ENCODE measurements around the gene IFNK.
"Not testable (repeated sequence)": the region's sequence is repeated elsewhere in the genome, so short reads cannot be mapped to it uniquely, and the experiment has no call there.

IFNK gene

DNA sequence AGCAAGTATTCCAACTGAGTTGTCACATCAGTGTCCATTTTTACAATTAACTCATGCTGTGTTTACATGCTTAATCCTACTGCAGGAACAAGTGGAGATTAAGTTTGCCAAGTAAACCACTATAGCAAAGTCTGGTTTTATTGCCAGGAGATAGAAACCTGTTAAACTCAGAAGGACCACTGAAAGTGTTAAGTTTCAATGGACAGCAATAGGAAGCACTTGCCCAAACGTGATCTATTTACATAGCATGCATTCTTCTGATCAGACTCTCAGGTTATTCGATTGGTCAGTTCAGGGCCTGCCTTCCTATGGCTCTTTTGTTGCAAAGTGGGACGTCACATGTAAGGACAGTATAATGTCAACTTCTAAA is 28.0 kb upstream of the IFNK start:
- no peak overlapping the region for H3K4me3 ChIP-seq (ENCODE audit: low read depth, low read length)
- peak; percentile 11 for DNase-seq (ENCODE audit: low read depth)
- TF ChIP-seq, protein P1, sequence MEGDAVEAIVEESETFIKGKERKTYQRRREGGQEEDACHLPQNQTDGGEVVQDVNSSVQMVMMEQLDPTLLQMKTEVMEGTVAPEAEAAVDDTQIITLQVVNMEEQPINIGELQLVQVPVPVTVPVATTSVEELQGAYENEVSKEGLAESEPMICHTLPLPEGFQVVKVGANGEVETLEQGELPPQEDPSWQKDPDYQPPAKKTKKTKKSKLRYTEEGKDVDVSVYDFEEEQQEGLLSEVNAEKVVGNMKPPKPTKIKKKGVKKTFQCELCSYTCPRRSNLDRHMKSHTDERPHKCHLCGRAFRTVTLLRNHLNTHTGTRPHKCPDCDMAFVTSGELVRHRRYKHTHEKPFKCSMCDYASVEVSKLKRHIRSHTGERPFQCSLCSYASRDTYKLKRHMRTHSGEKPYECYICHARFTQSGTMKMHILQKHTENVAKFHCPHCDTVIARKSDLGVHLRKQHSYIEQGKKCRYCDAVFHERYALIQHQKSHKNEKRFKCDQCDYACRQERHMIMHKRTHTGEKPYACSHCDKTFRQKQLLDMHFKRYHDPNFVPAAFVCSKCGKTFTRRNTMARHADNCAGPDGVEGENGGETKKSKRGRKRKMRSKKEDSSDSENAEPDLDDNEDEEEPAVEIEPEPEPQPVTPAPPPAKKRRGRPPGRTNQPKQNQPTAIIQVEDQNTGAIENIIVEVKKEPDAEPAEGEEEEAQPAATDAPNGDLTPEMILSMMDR (conservative IDR thresholded peaks at IDR 0.05; ENCODE audit: low read depth, low read length), result no peak

DNA sequence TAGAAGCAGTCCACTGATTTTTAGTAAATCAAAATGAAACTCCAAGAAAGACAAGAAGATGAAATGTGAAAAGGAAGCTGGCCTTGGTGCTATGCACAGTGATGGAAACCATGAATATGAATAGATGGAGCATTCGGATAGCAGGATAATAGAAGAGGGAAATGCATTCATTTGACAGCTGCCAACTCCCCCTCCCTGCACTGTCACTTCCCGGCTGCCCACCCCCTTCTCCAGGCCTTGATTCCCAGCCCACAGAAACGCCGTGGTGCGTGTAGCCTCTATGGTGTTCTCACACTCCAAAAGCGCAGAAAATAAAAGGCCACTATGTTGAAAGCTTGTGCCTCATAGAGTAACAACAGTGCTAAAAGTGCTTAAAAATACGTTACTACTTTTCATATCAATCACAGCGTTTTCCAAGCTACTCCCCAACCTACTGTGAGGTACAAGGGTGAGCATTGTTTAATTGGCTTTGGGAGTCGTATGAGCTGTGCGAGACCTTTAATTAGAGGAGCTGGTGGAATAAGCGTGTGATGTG is 26.1 kb upstream of the IFNK start:
- H3K4me3 ChIP-seq (ENCODE audit: low read depth, low read length), result no peak overlapping the region
- no peak for DNase-seq (ENCODE audit: low read depth)
- TF ChIP-seq, protein P1 (conservative IDR thresholded peaks at IDR 0.05; ENCODE audit: low read depth, low read length), result no peak

GRCh38 chr9:27499451-27499850 is 24.6 kb upstream of the IFNK start:
- H3K4me3 ChIP-seq (ENCODE audit: low read depth, low read length), result no peak overlapping the region
- TF ChIP-seq, protein P1 (conservative IDR thresholded peaks at IDR 0.05; ENCODE audit: low read depth, low read length), result no peak
- peak; percentile 47 for DNase-seq (ENCODE audit: low read depth)

- DNase-seq (ENCODE audit: low read depth); H3K4me3 ChIP-seq (ENCODE audit: low read depth, low read length): not testable (repeated sequence)
These were observed 23.2 kb upstream of the IFNK start for GRCh38 chr9:27500902-27501301.

DNA sequence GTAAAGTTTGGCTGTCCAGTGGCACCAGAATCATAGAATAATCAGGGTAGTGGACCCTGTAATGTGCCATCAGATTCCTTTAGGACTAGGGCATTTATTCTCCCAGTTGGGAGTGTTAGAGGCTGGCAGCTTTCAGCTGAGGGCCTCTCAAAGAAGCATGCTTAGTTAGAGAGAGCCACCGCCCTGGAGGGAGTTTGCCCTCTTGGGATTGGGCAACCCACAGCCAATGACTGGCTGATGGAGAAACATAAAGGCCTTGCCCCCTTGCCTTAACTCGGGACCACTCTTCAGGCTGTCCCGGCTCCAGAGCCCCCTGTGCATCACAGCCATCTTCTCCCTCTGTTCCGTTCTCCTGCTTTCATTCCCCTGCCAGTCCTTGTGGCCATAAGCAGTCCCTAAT is 20.5 kb upstream of the IFNK start:
- no peak overlapping the region for H3K4me3 ChIP-seq (ENCODE audit: low read depth, low read length)
- no peak for DNase-seq (ENCODE audit: low read depth)
- TF ChIP-seq, protein P1 (conservative IDR thresholded peaks at IDR 0.05; ENCODE audit: low read depth, low read length), result no peak

DNA sequence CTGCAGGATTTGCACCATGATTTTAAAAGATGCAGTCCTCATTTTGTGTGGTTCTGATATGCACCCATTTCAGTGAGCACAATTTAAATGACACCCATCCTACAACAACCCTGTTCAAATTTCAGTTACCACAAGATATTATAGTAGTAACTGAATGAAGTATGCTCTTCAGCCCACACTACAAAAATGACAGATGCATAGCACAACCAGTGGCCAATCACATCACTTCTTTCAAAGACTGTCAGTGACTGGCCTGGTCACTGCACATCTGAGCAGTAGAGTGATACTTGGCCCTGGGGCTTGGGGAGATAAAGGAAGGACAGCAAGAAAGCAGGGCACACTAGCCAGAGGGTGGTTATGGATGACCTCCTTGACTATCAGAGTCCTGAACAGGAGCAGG is 19.8 kb upstream of the IFNK start:
- no peak for DNase-seq (ENCODE audit: low read depth)
- TF ChIP-seq, protein P1 (conservative IDR thresholded peaks at IDR 0.05; ENCODE audit: low read depth, low read length), result no peak

DNA sequence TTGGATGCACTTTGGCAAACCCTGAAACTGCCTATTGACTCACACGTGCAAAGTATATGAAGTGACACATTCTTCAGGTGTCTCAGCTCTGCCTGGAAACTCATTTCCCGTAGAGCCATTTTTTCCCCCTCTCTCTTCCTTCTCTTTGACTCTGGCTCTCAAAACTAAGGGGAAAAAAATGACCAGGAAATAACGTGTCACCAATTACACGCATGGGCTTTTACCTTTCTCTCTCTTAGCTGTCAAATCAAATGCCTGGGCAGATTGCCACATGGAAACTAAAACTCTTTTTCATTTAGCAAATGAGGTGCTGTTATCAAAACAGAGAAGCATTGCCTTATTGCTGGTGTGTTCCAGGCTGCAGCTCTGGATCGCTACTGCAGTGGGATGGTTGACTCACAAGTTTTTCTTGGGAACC is 18.3 kb upstream of the IFNK start:
- TF ChIP-seq, protein P1 (conservative IDR thresholded peaks at IDR 0.05; ENCODE audit: low read depth, low read length), result no peak
- DNase-seq (ENCODE audit: low read depth), result no peak
- no peak overlapping the region for H3K4me3 ChIP-seq (ENCODE audit: low read depth, low read length)

More for the DNA sequence above, 19.8 kb upstream of the IFNK start:
- H3K4me3 ChIP-seq (ENCODE audit: low read depth, low read length), result no peak overlapping the region
